HEK293 (cell line): ENCODE results near the gene ROBO1.

Experiments
- KLF10 ChIP-seq: fragments of 450-650 bp; IDR thresholded peaks from 2 replicates; pipeline ENCODE4 v1.5.1; 2018; ENCODE audit warnings: missing biosample characterization, mild to moderate bottlenecking, missing genetic modification characterization
- REST ChIP-seq: fragments of 450-650 bp; formaldehyde crosslinking; IDR thresholded peaks from 2 replicates; pipeline ENCODE4 v1.5.1; 2016; ENCODE audit warnings: missing biosample characterization, missing genetic modification characterization
- ZNF121 ChIP-seq: fragments of 450-650 bp; formaldehyde crosslinking; IDR thresholded peaks from 2 replicates; pipeline ENCODE4 v1.5.1; 2016; ENCODE audit warnings: missing biosample characterization, missing genetic modification characterization

- TF ChIP-seq KLF10 (no peak), REST (tag by site-specific recombination) (no peak), ZNF121 (no peak)
Observed at GRCh38 chr3:79154865-79155264, 612.9 kb downstream of the ROBO1 start.
